GM21360 (cell line): ENCODE results near the gene SNX19.

Experiments
- ATAC-seq: cut with Tn5 transposase; IDR thresholded peaks from one replicate; pipeline ENCODE4 v1.9.1; 2021; ENCODE audit warnings: mild to moderate bottlenecking, moderate library complexity; ENCODE audit not compliant: unreplicated experiment

SNX19 gene

GRCh38 chr11:130906616-130907015 lies 9.7 kb downstream of the SNX19 start:
- ATAC-seq: no peak

- no peak for ATAC-seq
These were observed 10.8 kb downstream of the SNX19 start for GRCh38 chr11:130905512-130905911.

GRCh38 chr11:130904380-130904779 lies 11.9 kb downstream of the SNX19 start:
- no peak for ATAC-seq

GRCh38 chr11:130902380-130902779 lies 13.9 kb downstream of the SNX19 start:
- ATAC-seq: no peak

GRCh38 chr11:130899106-130899505 lies 17.2 kb downstream of the SNX19 start:
- no peak for ATAC-seq

DNA sequence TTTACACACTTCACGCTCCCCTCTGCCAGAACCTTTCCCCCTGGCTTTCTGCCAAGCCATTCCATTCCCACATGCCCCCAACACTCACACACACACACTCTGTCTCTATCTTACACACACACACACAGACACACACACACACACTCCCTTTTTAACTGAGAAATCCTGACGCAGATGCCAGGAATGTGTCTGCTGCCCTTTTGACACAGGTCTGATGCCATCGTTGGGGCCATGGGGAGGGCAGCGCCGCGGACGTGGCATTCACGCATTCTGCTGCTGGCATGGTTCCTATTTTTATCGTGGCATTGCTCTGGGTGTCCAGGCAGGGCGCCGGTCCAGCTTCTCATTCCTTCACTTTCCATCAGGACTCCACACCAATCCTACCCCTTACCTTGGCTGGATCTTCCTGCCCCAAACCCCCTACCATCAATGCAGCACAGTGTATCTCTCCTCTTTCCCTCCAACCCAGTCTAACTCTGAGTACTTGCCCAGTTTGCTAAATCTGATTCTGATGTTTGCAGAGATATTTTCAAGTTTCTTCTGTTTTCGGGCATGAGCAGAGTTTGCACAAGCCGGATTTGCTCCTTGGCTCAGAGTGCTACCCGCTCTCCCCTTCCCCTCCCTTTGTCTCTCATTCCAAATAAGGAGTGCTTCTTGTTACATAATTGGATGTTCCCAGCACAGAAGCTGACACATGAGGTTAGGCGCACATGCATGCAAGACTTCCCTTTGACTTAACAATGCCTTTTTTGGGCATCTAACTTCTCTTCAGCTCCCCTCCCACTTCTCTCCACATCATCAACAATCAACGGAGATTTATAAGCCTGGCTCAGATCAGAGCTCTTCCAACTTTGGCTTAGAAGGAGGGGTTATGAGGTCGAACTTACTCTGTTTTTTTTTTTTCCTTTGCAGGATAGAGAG lies 18.8 kb downstream of the SNX19 start:
- ATAC-seq: no peak

DNA sequence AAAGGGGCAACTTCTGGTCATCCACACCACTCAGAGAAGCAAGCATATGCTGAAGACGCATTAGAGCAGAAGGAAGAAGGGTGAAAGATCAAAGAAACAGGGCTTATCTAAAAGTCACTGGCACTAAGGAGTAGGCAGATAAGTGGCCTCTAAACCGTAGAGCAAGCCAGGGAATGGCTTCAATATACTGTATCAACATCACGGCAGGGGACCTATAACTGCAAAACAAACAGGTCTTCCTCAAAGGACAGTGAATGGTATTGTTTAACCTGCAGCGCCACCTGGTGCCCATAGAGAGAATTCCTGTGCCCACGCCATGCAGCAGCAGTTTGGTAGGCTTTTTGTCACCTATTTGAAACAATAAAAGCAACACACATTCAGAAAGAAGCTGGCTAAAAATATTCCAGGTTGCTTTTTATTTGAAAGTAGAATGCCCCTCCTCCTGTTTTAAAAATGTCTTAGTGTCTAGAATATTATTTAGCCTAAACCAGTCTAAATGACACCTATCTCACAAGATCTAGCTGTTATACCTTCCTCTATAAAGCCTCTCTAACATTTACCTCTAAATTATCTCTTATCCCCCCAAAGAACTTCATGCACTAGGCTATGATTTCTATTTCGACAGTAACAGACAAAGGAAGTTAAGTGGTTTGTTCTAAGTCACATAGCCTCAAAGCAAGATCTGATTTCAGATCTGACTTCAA lies 21.8 kb downstream of the SNX19 start:
- peak; percentile 91 for ATAC-seq

DNA sequence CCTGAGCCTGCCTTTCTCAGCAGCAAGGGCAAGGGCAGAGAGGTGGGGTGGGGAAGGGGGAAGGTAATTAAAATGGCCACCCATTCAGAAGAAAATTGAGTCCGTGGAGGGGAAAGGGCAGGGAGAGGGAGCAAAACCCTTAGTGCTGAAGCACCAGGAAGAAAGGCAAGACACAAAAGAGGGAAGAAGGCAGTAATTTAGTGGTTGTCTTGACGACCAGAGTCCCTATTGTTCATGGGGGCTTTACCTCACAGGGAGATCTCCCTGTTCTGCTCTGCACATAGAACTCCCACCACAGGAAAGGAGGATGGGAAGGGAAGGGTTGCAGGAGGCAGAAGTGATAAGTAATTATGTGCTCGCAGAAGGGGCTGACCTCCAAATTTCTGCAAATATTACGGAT lies 23.4 kb downstream of the SNX19 start:
- no peak for ATAC-seq

- ATAC-seq: no peak
These were observed 25.0 kb downstream of the SNX19 start for GRCh38 chr11:130891326-130891725.

- no peak for ATAC-seq
These were observed 26.1 kb downstream of the SNX19 start for GRCh38 chr11:130890039-130890745.

GRCh38 chr11:130888790-130889189 lies 27.5 kb downstream of the SNX19 start:
- no peak for ATAC-seq

GRCh38 chr11:130886704-130887103 lies 29.6 kb downstream of the SNX19 start:
- ATAC-seq: no peak

GRCh38 chr11:130882138-130882551 lies 34.1 kb downstream of the SNX19 start:
- no peak for ATAC-seq

DNA sequence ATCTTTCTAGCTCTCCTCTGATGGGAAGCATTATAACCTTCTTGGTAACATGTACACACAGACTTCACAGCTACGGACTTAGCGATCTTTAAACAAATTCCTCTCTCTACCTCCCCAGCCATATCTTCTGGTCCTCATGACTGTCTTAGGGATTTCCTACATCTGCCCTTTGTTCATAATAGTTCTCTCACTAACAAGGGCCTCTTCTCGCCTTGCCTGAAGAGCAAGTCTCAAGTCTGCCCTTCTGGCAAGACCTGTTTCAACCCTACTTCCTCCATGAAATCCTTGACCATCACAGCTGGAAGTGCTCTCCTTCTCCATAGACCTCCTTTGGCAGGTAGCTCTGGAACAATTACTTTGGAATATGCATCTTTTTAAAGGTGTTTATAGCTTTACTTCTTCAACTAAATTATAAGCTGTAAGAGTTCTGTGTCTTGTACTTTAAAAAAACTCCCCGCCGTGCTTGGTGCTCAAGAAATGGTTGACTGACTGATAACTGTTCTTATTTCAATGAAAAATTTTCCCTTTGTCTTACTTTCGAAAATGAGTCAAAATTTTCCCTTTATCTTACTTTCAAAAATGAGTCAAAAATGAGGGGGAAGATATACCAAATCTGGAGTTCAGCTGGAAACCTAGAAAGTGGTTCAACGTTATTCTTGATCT lies 34.7 kb downstream of the SNX19 start:
- ATAC-seq: no peak

- ATAC-seq: no peak
These were observed 36.4 kb downstream of the SNX19 start for GRCh38 chr11:130879836-130880235.

DNA sequence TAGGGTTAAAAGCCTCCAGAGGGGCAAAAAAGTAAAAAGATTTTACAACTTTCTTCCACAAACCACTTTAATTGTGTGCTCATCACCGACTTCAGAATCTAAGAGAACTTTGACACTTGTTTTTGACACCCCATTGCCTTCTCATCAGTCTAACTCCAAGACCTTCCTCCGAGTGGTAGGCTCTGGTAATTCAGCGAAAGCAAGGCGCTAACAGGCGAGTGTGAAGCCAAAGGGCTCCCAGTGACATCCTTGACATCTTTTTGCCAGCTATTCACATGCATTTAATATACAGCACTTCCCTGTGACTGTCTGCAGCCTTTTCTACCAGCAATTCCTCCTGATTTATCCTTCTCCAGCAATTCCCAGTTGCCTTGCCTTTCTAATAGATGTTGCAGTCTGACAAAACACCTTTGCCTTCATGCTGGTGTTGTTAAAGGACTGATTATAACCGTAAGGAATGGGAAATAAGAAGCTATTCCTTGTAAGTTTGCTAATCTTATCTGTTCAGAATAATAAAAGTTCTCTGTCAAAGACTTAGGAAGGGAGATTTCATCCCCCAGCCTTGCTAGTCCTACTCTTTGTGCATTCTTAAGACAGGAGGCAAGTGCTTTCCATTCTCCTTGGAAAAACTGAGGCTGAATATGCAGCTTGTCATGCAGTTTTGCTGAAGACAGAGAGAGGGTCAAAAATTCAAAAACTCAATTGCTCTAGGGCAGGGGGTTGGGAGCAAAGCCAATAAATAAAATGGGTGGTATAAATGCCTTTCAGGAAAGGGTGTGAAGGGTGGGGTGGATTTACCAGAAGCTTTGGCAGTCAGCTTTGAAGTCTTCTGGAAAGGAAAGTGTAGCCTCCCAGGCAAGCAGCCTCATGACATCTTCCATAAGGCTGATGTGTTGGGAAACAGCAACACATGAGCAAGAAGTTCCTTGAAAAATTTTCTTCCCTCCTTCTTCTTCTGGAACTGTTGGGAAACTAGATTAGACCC lies 39.1 kb downstream of the SNX19 start:
- no peak for ATAC-seq

DNA sequence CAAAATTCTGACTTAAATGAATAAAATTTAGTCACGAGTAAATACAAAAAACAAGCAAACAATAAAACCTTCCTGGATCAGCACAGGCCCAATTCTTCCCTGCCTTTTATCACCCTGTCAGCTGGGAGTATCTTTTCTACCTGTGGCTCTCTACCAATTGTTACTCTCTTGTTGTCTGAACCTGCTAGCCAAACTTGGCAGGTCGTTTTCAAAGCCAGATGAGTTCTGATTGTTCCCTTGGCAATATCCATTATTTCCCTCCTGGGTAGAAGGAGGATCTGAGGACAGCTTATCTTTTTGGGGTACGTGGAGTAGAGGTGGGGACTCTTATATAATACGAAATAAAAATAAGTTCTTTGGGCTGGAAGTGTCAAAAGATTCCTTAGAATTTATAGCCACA lies 40.2 kb downstream of the SNX19 start:
- ATAC-seq: no peak

DNA sequence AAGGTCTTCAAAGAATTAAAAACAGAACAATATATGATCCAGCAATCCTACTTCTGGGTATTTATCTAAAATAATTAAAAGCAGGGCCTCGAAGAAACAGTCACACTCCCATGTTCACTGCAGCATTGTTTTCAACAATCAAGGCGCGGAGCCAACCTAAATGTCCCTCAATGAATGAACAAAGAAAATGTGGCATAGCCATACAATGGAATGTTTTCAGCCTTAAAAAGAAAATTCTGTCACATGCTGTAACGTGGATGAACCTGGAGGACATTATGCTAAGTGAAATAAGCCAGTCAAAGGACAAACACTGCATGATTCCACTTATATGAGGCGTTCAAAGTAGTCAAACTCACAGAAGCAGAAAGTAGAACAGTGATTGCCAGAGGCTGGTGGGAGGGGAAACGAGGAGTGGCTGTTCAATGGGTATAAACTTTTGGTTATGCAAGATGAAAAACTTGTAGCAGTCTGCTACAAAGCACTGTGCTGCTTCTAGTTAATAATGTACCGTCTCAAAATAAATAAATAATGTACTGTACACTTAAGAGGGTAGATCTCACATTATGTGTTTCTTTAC lies 41.2 kb downstream of the SNX19 start:
- ATAC-seq: no peak

DNA sequence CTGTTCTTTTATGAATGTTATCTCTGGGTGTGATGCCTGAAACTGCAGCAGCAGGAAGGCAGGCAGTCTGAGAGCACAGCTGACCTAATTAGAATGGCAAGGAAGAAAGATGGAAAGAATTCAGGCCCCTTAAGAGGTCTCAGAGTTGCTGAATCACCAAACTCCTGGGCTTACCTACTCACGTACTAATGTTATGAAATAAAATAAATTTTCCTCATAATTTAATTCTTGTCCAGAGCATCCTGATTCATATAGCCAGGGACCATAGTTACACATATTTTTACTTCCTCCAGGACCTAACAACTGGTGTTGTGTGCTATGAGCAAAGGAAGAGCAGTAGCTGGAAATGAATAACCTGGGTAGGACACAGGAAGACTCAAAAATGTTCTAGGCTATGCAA lies 41.9 kb downstream of the SNX19 start:
- no peak for ATAC-seq
